ENCODE data around the gene PLEKHD1.

Gene PLEKHD1

DNA sequence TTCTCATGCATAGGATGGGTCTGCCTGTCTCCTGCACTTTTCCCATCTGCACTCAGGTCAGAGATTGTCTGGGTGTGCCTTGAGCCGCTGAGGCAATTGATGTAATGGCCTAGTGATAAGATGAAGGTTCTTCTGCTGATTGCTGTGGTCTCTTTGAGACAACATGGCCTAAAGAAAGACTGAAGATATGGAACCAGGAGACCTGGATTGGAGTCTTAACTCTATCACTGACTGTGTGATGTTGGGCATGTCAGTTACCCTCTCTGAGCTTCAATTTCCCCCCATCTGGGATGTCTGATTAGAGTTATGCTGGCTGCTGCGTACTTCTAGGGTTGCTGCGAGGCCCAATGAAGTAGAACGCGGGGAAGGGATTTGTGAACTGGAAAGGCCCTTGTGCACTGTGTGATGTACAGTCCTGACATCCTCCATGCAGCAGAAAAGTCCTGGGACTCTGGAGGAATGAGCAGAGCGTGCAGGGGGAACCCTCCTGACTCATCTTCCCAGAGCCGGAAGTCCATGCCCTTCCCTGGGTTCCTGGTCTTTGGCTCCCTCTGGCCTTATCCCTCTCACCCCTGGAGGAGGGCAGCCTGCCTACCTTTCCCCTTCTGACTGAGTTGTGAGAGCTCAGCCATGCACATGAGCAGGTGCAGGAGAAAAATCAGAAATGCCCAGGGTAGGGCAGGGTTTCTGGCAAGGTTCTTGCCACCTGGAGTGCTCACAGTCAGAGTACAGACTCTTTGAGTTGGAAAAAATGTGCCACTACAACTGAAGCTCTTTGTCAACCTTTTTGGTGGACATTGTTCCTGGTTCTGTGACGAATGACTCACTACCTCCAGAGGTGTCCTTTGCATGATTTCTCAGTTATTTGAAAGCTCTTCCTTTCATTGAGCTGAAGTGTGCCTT is 21.1 kb downstream of the PLEKHD1 start:
- no peak for ATAC-seq
- no peak for TF ChIP-seq TCF4 (CRISPR knock-in tag; IDR thresholded peaks at IDR 0.05; ENCODE audit: borderline replicate concordance)
- TF ChIP-seq ZNF8 (CRISPR knock-in tag; IDR thresholded peaks at IDR 0.05) = no peak
- no peak for TF ChIP-seq GLIS3 (CRISPR knock-in tag; IDR thresholded peaks at IDR 0.05)
- TF ChIP-seq, protein P1, sequence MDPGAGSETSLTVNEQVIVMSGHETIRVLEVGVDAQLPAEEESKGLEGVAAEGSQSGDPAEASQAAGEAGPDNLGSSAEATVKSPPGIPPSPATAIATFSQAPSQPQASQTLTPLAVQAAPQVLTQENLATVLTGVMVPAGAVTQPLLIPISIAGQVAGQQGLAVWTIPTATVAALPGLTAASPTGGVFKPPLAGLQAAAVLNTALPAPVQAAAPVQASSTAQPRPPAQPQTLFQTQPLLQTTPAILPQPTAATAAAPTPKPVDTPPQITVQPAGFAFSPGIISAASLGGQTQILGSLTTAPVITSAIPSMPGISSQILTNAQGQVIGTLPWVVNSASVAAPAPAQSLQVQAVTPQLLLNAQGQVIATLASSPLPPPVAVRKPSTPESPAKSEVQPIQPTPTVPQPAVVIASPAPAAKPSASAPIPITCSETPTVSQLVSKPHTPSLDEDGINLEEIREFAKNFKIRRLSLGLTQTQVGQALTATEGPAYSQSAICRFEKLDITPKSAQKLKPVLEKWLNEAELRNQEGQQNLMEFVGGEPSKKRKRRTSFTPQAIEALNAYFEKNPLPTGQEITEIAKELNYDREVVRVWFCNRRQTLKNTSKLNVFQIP (CRISPR knock-in tag; IDR thresholded peaks at IDR 0.05; ENCODE audit: borderline replicate concordance, low read depth) = no peak
- TF ChIP-seq SNAI2 (CRISPR knock-in tag; IDR thresholded peaks at IDR 0.05) = no peak
- TF ChIP-seq CSDC2 (CRISPR knock-in tag; IDR thresholded peaks at IDR 0.05) = no peak
- no peak for TF ChIP-seq BACH2 (CRISPR knock-in tag; IDR thresholded peaks at IDR 0.05; ENCODE audit: borderline replicate concordance)
- TF ChIP-seq, protein P2, sequence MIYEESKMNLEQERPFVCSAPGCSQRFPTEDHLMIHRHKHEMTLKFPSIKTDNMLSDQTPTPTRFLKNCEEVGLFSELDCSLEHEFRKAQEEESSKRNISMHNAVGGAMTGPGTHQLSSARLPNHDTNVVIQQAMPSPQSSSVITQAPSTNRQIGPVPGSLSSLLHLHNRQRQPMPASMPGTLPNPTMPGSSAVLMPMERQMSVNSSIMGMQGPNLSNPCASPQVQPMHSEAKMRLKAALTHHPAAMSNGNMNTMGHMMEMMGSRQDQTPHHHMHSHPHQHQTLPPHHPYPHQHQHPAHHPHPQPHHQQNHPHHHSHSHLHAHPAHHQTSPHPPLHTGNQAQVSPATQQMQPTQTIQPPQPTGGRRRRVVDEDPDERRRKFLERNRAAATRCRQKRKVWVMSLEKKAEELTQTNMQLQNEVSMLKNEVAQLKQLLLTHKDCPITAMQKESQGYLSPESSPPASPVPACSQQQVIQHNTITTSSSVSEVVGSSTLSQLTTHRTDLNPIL (CRISPR knock-in tag; IDR thresholded peaks at IDR 0.05; ENCODE audit: low read depth) = no peak
- TF ChIP-seq, protein P3, sequence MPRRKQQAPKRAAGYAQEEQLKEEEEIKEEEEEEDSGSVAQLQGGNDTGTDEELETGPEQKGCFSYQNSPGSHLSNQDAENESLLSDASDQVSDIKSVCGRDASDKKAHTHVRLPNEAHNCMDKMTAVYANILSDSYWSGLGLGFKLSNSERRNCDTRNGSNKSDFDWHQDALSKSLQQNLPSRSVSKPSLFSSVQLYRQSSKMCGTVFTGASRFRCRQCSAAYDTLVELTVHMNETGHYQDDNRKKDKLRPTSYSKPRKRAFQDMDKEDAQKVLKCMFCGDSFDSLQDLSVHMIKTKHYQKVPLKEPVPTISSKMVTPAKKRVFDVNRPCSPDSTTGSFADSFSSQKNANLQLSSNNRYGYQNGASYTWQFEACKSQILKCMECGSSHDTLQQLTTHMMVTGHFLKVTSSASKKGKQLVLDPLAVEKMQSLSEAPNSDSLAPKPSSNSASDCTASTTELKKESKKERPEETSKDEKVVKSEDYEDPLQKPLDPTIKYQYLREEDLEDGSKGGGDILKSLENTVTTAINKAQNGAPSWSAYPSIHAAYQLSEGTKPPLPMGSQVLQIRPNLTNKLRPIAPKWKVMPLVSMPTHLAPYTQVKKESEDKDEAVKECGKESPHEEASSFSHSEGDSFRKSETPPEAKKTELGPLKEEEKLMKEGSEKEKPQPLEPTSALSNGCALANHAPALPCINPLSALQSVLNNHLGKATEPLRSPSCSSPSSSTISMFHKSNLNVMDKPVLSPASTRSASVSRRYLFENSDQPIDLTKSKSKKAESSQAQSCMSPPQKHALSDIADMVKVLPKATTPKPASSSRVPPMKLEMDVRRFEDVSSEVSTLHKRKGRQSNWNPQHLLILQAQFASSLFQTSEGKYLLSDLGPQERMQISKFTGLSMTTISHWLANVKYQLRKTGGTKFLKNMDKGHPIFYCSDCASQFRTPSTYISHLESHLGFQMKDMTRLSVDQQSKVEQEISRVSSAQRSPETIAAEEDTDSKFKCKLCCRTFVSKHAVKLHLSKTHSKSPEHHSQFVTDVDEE (CRISPR knock-in tag; IDR thresholded peaks at IDR 0.05) = no peak
- TF ChIP-seq, protein P4, sequence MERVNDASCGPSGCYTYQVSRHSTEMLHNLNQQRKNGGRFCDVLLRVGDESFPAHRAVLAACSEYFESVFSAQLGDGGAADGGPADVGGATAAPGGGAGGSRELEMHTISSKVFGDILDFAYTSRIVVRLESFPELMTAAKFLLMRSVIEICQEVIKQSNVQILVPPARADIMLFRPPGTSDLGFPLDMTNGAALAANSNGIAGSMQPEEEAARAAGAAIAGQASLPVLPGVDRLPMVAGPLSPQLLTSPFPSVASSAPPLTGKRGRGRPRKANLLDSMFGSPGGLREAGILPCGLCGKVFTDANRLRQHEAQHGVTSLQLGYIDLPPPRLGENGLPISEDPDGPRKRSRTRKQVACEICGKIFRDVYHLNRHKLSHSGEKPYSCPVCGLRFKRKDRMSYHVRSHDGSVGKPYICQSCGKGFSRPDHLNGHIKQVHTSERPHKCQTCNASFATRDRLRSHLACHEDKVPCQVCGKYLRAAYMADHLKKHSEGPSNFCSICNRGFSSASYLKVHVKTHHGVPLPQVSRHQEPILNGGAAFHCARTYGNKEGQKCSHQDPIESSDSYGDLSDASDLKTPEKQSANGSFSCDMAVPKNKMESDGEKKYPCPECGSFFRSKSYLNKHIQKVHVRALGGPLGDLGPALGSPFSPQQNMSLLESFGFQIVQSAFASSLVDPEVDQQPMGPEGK (CRISPR knock-in tag; IDR thresholded peaks at IDR 0.05; ENCODE audit: borderline replicate concordance) = no peak
- TF ChIP-seq ISL1 (CRISPR knock-in tag; IDR thresholded peaks at IDR 0.05) = no peak
- no peak for TF ChIP-seq TOX (CRISPR knock-in tag; IDR thresholded peaks at IDR 0.05; ENCODE audit: borderline replicate concordance)
- no peak for TF ChIP-seq ZFP3 (CRISPR knock-in tag; IDR thresholded peaks at IDR 0.05)
- TF ChIP-seq ZC3H10 (CRISPR knock-in tag; IDR thresholded peaks at IDR 0.05) = no peak
- TF ChIP-seq ESRRG (CRISPR knock-in tag; IDR thresholded peaks at IDR 0.05) = no peak
- no peak for TF ChIP-seq RARB (CRISPR knock-in tag; IDR thresholded peaks at IDR 0.05)

DNA sequence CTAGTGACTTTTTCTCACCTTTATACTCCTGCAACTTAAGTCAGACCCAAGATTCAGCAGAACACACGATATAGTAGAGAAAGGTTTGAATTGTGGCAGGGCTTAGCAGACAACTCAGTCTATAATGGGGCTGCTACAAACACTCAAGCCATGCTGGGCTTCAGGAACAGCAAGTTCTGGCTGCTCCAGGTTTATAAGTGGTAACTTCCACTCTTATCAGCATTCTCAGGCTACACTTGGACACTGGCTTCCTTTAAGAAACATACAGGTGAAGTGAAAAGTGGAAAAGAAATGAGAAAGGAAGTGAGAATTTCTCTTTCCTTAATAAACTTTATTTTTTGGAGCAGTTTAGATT is 21.7 kb downstream of the PLEKHD1 start:
- no peak for ATAC-seq
- no peak for TF ChIP-seq CSDC2 (CRISPR knock-in tag; IDR thresholded peaks at IDR 0.05)
- TF ChIP-seq, protein P1 (CRISPR knock-in tag; IDR thresholded peaks at IDR 0.05; ENCODE audit: borderline replicate concordance, low read depth) = no peak
- no peak for TF ChIP-seq ZFP3 (CRISPR knock-in tag; IDR thresholded peaks at IDR 0.05)
- TF ChIP-seq, protein P4 (CRISPR knock-in tag; IDR thresholded peaks at IDR 0.05; ENCODE audit: borderline replicate concordance) = no peak
- TF ChIP-seq, protein P5, sequence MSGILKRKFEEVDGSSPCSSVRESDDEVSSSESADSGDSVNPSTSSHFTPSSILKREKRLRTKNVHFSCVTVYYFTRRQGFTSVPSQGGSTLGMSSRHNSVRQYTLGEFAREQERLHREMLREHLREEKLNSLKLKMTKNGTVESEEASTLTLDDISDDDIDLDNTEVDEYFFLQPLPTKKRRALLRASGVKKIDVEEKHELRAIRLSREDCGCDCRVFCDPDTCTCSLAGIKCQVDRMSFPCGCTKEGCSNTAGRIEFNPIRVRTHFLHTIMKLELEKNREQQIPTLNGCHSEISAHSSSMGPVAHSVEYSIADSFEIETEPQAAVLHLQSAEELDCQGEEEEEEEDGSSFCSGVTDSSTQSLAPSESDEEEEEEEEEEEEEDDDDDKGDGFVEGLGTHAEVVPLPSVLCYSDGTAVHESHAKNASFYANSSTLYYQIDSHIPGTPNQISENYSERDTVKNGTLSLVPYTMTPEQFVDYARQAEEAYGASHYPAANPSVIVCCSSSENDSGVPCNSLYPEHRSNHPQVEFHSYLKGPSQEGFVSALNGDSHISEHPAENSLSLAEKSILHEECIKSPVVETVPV (CRISPR knock-in tag; IDR thresholded peaks at IDR 0.05) = no peak
- TF ChIP-seq OSR1 (CRISPR knock-in tag; IDR thresholded peaks at IDR 0.05) = no peak
- TF ChIP-seq, protein P2 (CRISPR knock-in tag; IDR thresholded peaks at IDR 0.05; ENCODE audit: low read depth) = no peak
- TF ChIP-seq ZNF70 (CRISPR knock-in tag; IDR thresholded peaks at IDR 0.05) = no peak
- TF ChIP-seq ESRRG (CRISPR knock-in tag; IDR thresholded peaks at IDR 0.05) = no peak
- TF ChIP-seq TCF4 (CRISPR knock-in tag; IDR thresholded peaks at IDR 0.05; ENCODE audit: borderline replicate concordance) = no peak
- TF ChIP-seq ZC3H10 (CRISPR knock-in tag; IDR thresholded peaks at IDR 0.05) = no peak
